Endothelial cell of umbilical vein (primary cell): ENCODE measurements around the gene KCNC1. TPM values are rescaled to one million over a fixed set of nuclear protein-coding genes. Genes with fewer than 3 reads are reported as not detected.

ENCODE experiments used
- BruUV-seq: library from RNA; stranded (reverse); fragments of 400-500 nt; replicated peaks from 2 replicates; lab custom pipeline; 2021; lab: Mats Ljungman, UMichigan
- CTCF ChIA-PET: fragments of 300-600, 350-600 bp; sonication (Branson Sonifier 250); formaldehyde crosslinking; loops from one replicate; lab custom pipeline; 2021; ENCODE audit warnings: antibody characterized with exemption, inconsistent platforms; lab: Charles Lee
- POLR2A ChIA-PET: fragments of 300-600, 350-600 bp; sonication (Branson Sonifier 250); formaldehyde crosslinking; loops from one replicate; lab custom pipeline; 2021; ENCODE audit warnings: antibody characterized with exemption, inconsistent platforms; lab: Charles Lee
- DNase-seq: peaks from one replicate; pipeline ENCODE4 v3.0.0-alpha.2; 2011; ENCODE audit warnings: low read depth, low spot score
- FAIRE-seq: peaks from 2 replicates; lab custom pipeline; 2011; peaks lifted over from hg19 to GRCh38; lab: Jason Lieb, UNC
- H2AFZ ChIP-seq: 2 replicates; pipeline ENCODE4 v1.6.0; 2012; ENCODE audit warnings: low read depth, low read length, control low read depth, inconsistent platforms
- H3K27ac ChIP-seq: 2 replicates; pipeline ENCODE4 v1.5.1; 2011; ENCODE audit warnings: low read depth, mild to moderate bottlenecking, control low read depth, low read length, moderate library complexity; ENCODE audit not compliant: insufficient read depth
- H3K27me3 ChIP-seq, 2 experiments: 2 replicates each; pipeline versions ENCODE4 v1.6.0 to v1.6.1; 2011; ENCODE audit warnings: low read length in 2 of 2, mixed read lengths in 1 of 2; ENCODE audit not compliant: control insufficient read depth in 2 of 2, insufficient read depth in 2 of 2
- H3K36me3 ChIP-seq, 2 experiments: 2 replicates in 1 of 2; 3 replicates in 1 of 2; pipeline ENCODE4 v1.5.1; 2011; ENCODE audit warnings: low read length in 2 of 2, mild to moderate bottlenecking in 1 of 2, moderate library complexity in 1 of 2; ENCODE audit not compliant: control insufficient read depth in 2 of 2, insufficient read depth in 2 of 2; ENCODE audit errors: extremely low read depth in 1 of 2
- H3K4me1 ChIP-seq: 3 replicates; pipeline ENCODE4 v1.5.1; 2011; ENCODE audit warnings: mild to moderate bottlenecking, low read length; ENCODE audit not compliant: control insufficient read depth, insufficient read depth; ENCODE audit errors: extremely low read depth
- H3K4me2 ChIP-seq: 2 replicates; pipeline ENCODE4 v1.6.1; 2011; ENCODE audit warnings: low read length, control low read depth, mixed read lengths; ENCODE audit not compliant: insufficient read depth
- H3K4me3 ChIP-seq, 3 experiments: fragments of 200-600 bp in 1 of 3; sonication (generic), shearing (Covaris generic) in 1 of 3; replicated peaks in 1 of 3; 2 replicates each; pipeline ENCODE4 v1.5.1; 2011 to 2016; ENCODE audit warnings: control low read depth in 3 of 3, low read length in 3 of 3, mild to moderate bottlenecking in 2 of 3, inconsistent platforms in 1 of 3, low read depth in 1 of 3, moderate library complexity in 1 of 3; ENCODE audit not compliant: insufficient read depth in 1 of 3
- H3K79me2 ChIP-seq: 2 replicates; pipeline ENCODE4 v1.6.0; 2012; ENCODE audit warnings: low read length, inconsistent platforms; ENCODE audit not compliant: control insufficient read depth, insufficient read depth
- H3K9ac ChIP-seq: replicated peaks from 2 replicates; pipeline ENCODE3; 2011; ENCODE audit warnings: low read length, control low read depth; ENCODE audit not compliant: insufficient read depth; ENCODE audit errors: extremely low read depth
- H3K9me1 ChIP-seq: replicated peaks from 3 replicates; pipeline ENCODE4 v1.6.0; 2011; ENCODE audit warnings: mild to moderate bottlenecking, low read length; ENCODE audit not compliant: control insufficient read depth, insufficient read depth; ENCODE audit errors: extremely low read depth
- H3K9me3 ChIP-seq: replicated peaks from 2 replicates; pipeline ENCODE4 v1.5.1; 2012; ENCODE audit warnings: low read length, inconsistent platforms; ENCODE audit not compliant: control insufficient read depth, insufficient read depth
- H4K20me1 ChIP-seq: replicated peaks from 2 replicates; pipeline ENCODE3; 2011; ENCODE audit warnings: mild to moderate bottlenecking, low read length; ENCODE audit not compliant: control insufficient read depth, insufficient read depth; ENCODE audit errors: extremely low read depth
- CTCF ChIP-seq, 2 donors: IDR thresholded peaks; 1 replicate in 1 of 2; 2 replicates in 1 of 2; pipeline ENCODE4 v1.5.1; 2011; ENCODE audit warnings: low read length in 2 of 2, mild to moderate bottlenecking in 2 of 2, moderate library complexity in 2 of 2, control low read depth in 1 of 2, inconsistent platforms in 1 of 2, low read depth in 1 of 2; ENCODE audit not compliant: insufficient read depth in 1 of 2; ENCODE audit errors: extremely low read depth in 1 of 2
- EZH2 ChIP-seq: IDR thresholded peaks from 2 replicates; pipeline ENCODE4 v1.6.1; 2012; ENCODE audit warnings: borderline replicate concordance, low read depth, mild to moderate bottlenecking, moderate library complexity, low read length, inconsistent platforms; ENCODE audit not compliant: severe bottlenecking
- FOS ChIP-seq: IDR thresholded peaks from 2 replicates; pipeline ENCODE4 v1.6.1; 2011; ENCODE audit warnings: mild to moderate bottlenecking, low read length, moderate library complexity, borderline replicate concordance; ENCODE audit not compliant: insufficient read depth
- GATA2 ChIP-seq: IDR thresholded peaks from 2 replicates; pipeline ENCODE4 v1.7.0; 2011; ENCODE audit warnings: low read depth, mild to moderate bottlenecking, moderate library complexity, mixed read lengths, low read length; ENCODE audit not compliant: insufficient read length, insufficient read depth
- MYC ChIP-seq: IDR thresholded peaks from one replicate; pipeline ENCODE4 v1.6.1; 2011; ENCODE audit warnings: mild to moderate bottlenecking, low read depth, low read length
- POLR2A ChIP-seq: IDR thresholded peaks from 2 replicates; pipeline ENCODE4 v1.6.1; 2012; ENCODE audit warnings: low read depth, mild to moderate bottlenecking, control low read depth, low read length
- dilution Hi-C: fragments of 300-500 bp; cut with MboI; formaldehyde crosslinking; loops from one replicate; pipeline ENCODE4 v1.15.0; 2019; ENCODE audit warnings: low sequenced_read_pairs; ENCODE audit not compliant: extremely low pct_ligation_motif_present
- intact Hi-C: fragments of 100-400 bp; cut with micrococcal nuclease; formaldehyde crosslinking; loops from one replicate; pipeline ENCODE4 v1.10.0; 2022
- polyA plus RNA-seq, 4 experiments: library from polyadenylated mRNA; depleted of rRNA in 3 of 4; stranded (reverse) in 3 of 4; unstranded in 1 of 4; fragments of >200 nt; gene quantifications; 2 replicates each; pipeline versions ENCODE4 v1.2.1 to v1.2.3, GENCODE V29; 2011 to 2012; ENCODE audit warnings: missing spikeins in 1 of 4
- total RNA-seq: library from RNA; stranded (reverse); gene quantifications from 2 replicates; pipeline ENCODE4 v1.2.3, GENCODE V29; 2021

The KCNC1 gene
- total and polyA plus RNA-seq, 2 donors (not counting 3 experiments of a cell fraction or from before 2014, with no cell fraction given): not detected

GRCh38 chr11:17730608-17731462, 3.7 kb upstream of the KCNC1 start:
- dilution Hi-C loops (no loop called here), intact Hi-C loops (loop anchor here (1.0 to 10.0 kb wide), 4 partner anchors 132 to 374 kb away; partner anchors contain the start of gene SAAL1)
- no peak overlapping the region for H3K4me2 ChIP-seq
- no peak for TF ChIP-seq EZH2
- no peak for TF ChIP-seq POLR2A
- TF ChIP-seq GATA2: no peak
- peak; percentile 69 to 91 for TF ChIP-seq CTCF (IDR thresholded peaks at IDR 0.05; ENCODE audit: extremely low read depth in 1 of 2, insufficient read depth in 1 of 2, low read depth in 1 of 2, low read length in 2 of 2)
- TF ChIP-seq FOS: no peak
- TF ChIP-seq MYC: no peak
- no peak overlapping the region for H2AFZ ChIP-seq
- CTCF ChIA-PET: interaction anchor here (0.6 to 7.5 kb wide), 61 partner anchors 9 to 991 kb away, joined by 3 to 593 read pairs (median 4); partner anchors contain the start of genes KCNJ11, MYOD1 and SAAL1
- H3K27me3 ChIP-seq: peaks cover 22 to 30% of the 10 kb centered on the region in 2 experiments
- POLR2A ChIA-PET: interaction anchor here (1.0 kb wide), 1 partner anchor 247 kb away, joined by 3 read pairs; no protein-coding TSS in a partner anchor
- H3K4me1 ChIP-seq: peaks cover 7% of the 10 kb centered on the region
- BruUV-seq: no TSS peak
- H3K9me1 ChIP-seq: no peaks in the 10 kb centered on the region
- no peaks in the 10 kb centered on the region for H3K9me3 ChIP-seq
- no peaks in the 10 kb centered on the region for H4K20me1 ChIP-seq
- H3K79me2 ChIP-seq: no peaks in the 10 kb centered on the region
- peak; percentile 78 for DNase-seq
- no peaks in the 10 kb centered on the region for H3K36me3 ChIP-seq
- H3K27ac ChIP-seq: no peak overlapping the region
- no peak overlapping the region for H3K9ac ChIP-seq
- FAIRE-seq: peak; percentile 90
- H3K4me3 ChIP-seq: no peak overlapping the region
